Measurements from ENCODE around the gene ZFP36L1.

- TF ChIP-seq HDGF (IDR thresholded peaks at IDR 0.05; ENCODE audit: borderline replicate concordance): no peak
- no peak for TF ChIP-seq ARNT (IDR thresholded peaks at IDR 0.05)
- no peak for TF ChIP-seq SUZ12 (IDR thresholded peaks at IDR 0.05)
- TF ChIP-seq SP1 (IDR thresholded peaks at IDR 0.05): no peak
- no peak for TF ChIP-seq BHLHE40 (IDR thresholded peaks at IDR 0.05; ENCODE audit: borderline replicate concordance)
- TF ChIP-seq FOXA1 (IDR thresholded peaks at IDR 0.05): no peak
- no peak for TF ChIP-seq NFRKB (IDR thresholded peaks at IDR 0.05)
- no peak; the same call in 1 of the 2 replicates for TF ChIP-seq FOXM1 (IDR thresholded peaks at IDR 0.05; ENCODE audit: borderline replicate concordance)
- TF ChIP-seq ZNF384 (IDR thresholded peaks at IDR 0.05): no peak
Measured at GRCh38 chr14:68795597-68796417, 2.9 kb upstream of the ZFP36L1 start.

Data from HEK293T (cell line).